Testis (tissue), 2 donors: ENCODE measurements around the gene MRGPRD.

Experiments used
- POLR2A ChIP-seq: fragments of 450-650 bp; IDR thresholded peaks from one replicate; pipeline ENCODE4 v1.6.1; 2017; ENCODE audit warnings: antibody characterized with exemption, mild to moderate bottlenecking, moderate library complexity
- TF ChIP-seq, protein P1 (sequence below), 3 experiments: fragments of 450-650 bp in 2 of 3; fragments of 200-600 bp in 1 of 3; sonication (generic) in 1 of 3; IDR thresholded peaks; one replicate each; pipeline ENCODE4 v1.5.1; 2016 to 2019; ENCODE audit warnings: antibody characterized with exemption in 3 of 3, mild to moderate bottlenecking in 2 of 3, moderate library complexity in 1 of 3

DNA sequence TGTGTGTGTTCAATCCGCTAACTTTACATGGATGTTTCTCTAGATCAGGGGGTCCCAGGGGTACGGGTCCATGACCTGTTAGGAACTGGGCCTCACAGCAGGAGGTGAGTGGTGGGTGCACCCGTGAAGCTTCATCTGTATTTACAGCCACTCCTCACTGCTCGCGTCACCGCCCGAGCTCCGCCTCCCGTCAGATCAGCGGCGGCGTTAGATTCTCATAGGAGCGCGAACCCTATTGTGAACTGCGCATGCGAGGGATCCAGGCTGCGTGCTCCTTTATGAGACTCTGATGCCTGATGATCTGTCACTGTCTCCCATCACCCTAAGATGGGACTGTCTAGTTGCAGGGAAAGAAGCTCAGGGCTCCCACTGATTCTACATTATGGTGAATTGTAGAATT is 31.9 kb downstream of the MRGPRD start:
- TF ChIP-seq, protein P1, sequence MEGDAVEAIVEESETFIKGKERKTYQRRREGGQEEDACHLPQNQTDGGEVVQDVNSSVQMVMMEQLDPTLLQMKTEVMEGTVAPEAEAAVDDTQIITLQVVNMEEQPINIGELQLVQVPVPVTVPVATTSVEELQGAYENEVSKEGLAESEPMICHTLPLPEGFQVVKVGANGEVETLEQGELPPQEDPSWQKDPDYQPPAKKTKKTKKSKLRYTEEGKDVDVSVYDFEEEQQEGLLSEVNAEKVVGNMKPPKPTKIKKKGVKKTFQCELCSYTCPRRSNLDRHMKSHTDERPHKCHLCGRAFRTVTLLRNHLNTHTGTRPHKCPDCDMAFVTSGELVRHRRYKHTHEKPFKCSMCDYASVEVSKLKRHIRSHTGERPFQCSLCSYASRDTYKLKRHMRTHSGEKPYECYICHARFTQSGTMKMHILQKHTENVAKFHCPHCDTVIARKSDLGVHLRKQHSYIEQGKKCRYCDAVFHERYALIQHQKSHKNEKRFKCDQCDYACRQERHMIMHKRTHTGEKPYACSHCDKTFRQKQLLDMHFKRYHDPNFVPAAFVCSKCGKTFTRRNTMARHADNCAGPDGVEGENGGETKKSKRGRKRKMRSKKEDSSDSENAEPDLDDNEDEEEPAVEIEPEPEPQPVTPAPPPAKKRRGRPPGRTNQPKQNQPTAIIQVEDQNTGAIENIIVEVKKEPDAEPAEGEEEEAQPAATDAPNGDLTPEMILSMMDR (IDR thresholded peaks at IDR 0.05): no peak
- TF ChIP-seq POLR2A: no peak
